HCT116 (cell line): ENCODE measurements around the gene PLCD1. TPM values are rescaled to one million over a fixed set of nuclear protein-coding genes. Genes with fewer than 3 reads are reported as not detected.

Source experiments
- ATAC-seq: fragments of 200-7000 bp; cut with Tn5 transposase; 2 replicates; pipeline ENCODE4 v1.9.1; 2020; ENCODE audit warnings: mild to moderate bottlenecking, moderate library complexity
- BruUV-seq: library from RNA; stranded (reverse); fragments of 400-500 nt; replicated peaks from 2 replicates; lab custom pipeline; 2021; lab: Mats Ljungman, UMichigan
- CTCF ChIA-PET: fragments of 300-600 bp; sonication (Branson Sonifier 250); formaldehyde crosslinking; loops from one replicate; lab custom pipeline; 2021; ENCODE audit warnings: antibody characterized with exemption; lab: Charles Lee
- POLR2A ChIA-PET: fragments of 300-600, 350-600 bp; sonication (Branson Sonifier 250); formaldehyde crosslinking; loops from one replicate; lab custom pipeline; 2021; ENCODE audit warnings: antibody characterized with exemption; lab: Charles Lee
- RAD21 ChIA-PET, 2 experiments: fragments of 300-600 bp; sonication (Branson Sonifier 250); formaldehyde crosslinking; loops; one replicate each; lab custom pipeline; 2023; ENCODE audit warnings: low total read pairs in 2 of 2; ENCODE audit not compliant: uncharacterized antibody in 2 of 2, unreplicated experiment in 2 of 2, low non-redundant PET in 1 of 2; lab: Charles Lee
- DNase-seq: peaks from one replicate; pipeline ENCODE4 v3.0.0-alpha.2; 2010; ENCODE audit warnings: low read depth, low spot score
- H2AFZ ChIP-seq: fragments of 200-600 bp; shearing (Covaris generic), sonication (generic); 2 replicates; pipeline ENCODE4 v1.6.1; 2017; ENCODE audit warnings: low read depth, mixed run types, mixed read lengths, antibody characterized with exemption, low read length; ENCODE audit not compliant: poor library complexity, severe bottlenecking
- H3K27ac ChIP-seq: 2 replicates; pipeline ENCODE4 v1.5.1; 2012; ENCODE audit warnings: low read depth, low read length
- H3K27me3 ChIP-seq: fragments of 200-600 bp; sonication (generic); 2 replicates; pipeline ENCODE4 v1.6.1; 2016; ENCODE audit warnings: mixed run types, low read length, mixed read lengths; ENCODE audit not compliant: insufficient read depth
- H3K36me3 ChIP-seq, 2 experiments: fragments of 200-500 bp in 1 of 2; fragments of 200-600 bp in 1 of 2; sonication (Bioruptor generic) in 1 of 2; sonication (generic) in 1 of 2; 2 replicates each; pipeline versions ENCODE4 v1.5.1 to v1.6.1; 2014 to 2016; ENCODE audit warnings: low read length in 2 of 2, inconsistent platforms in 1 of 2, mixed read lengths in 1 of 2, mixed run types in 1 of 2; ENCODE audit not compliant: insufficient read depth in 2 of 2, control insufficient read depth in 1 of 2
- H3K4me1 ChIP-seq, 2 experiments: fragments of 200-600 bp in 1 of 2; sonication (generic) in 1 of 2; 2 replicates each; pipeline versions ENCODE4 v1.5.1 to v1.6.1; 2012 to 2017; ENCODE audit warnings: low read length in 2 of 2, inconsistent platforms in 1 of 2, mild to moderate bottlenecking in 1 of 2, mixed read lengths in 1 of 2, mixed run types in 1 of 2, moderate library complexity in 1 of 2; ENCODE audit not compliant: insufficient read depth in 2 of 2, control insufficient read depth in 1 of 2
- H3K4me2 ChIP-seq: fragments of 200-600 bp; sonication (generic); 2 replicates; pipeline ENCODE4 v1.6.1; 2017; ENCODE audit warnings: mixed run types, low read length, mixed read lengths
- H3K4me3 ChIP-seq, 2 experiments: fragments of 200-600 bp in 1 of 2; sonication (generic) in 1 of 2; replicated peaks in 1 of 2; 2 replicates each; pipeline ENCODE4 v1.5.1; 2011 to 2016; ENCODE audit warnings: low read length in 2 of 2, control low read depth in 1 of 2, low read depth in 1 of 2, mild to moderate bottlenecking in 1 of 2, mixed read lengths in 1 of 2, mixed run types in 1 of 2
- H3K79me2 ChIP-seq: fragments of 200-600 bp; sonication (generic); 2 replicates; pipeline ENCODE4 v1.6.1; 2017; ENCODE audit warnings: mild to moderate bottlenecking, mixed run types, low read length, moderate library complexity, mixed read lengths; ENCODE audit not compliant: insufficient read depth
- H3K9ac ChIP-seq: fragments of 200-600 bp; sonication (generic); 2 replicates; pipeline ENCODE4 v1.6.1; 2016; ENCODE audit warnings: low read length, mixed read lengths
- H3K9me2 ChIP-seq: fragments of 200-600 bp; sonication (generic), shearing (Covaris generic); 2 replicates; pipeline ENCODE4 v1.6.1; 2017; ENCODE audit warnings: mixed run types, mild to moderate bottlenecking, moderate library complexity; ENCODE audit not compliant: insufficient read depth
- H3K9me3 ChIP-seq, 2 experiments: fragments of 200-500 bp in 1 of 2; fragments of 200-600 bp in 1 of 2; sonication (Bioruptor generic) in 1 of 2; sonication (generic) in 1 of 2; 2 replicates each; pipeline ENCODE4 v1.6.1; 2014 to 2017; ENCODE audit warnings: low read length in 2 of 2, mixed read lengths in 2 of 2, inconsistent platforms in 1 of 2, low read depth in 1 of 2, mild to moderate bottlenecking in 1 of 2, mixed run types in 1 of 2, moderate library complexity in 1 of 2; ENCODE audit not compliant: control insufficient read depth in 1 of 2, insufficient read depth in 1 of 2
- H4K20me1 ChIP-seq: fragments of 200-600 bp; sonication (generic), shearing (Covaris generic); 2 replicates; pipeline ENCODE4 v1.6.1; 2017; ENCODE audit warnings: mixed run types, mild to moderate bottlenecking, moderate library complexity; ENCODE audit not compliant: insufficient read depth
- ATF3 ChIP-seq: IDR thresholded peaks from 2 replicates; pipeline ENCODE4 v1.6.1; 2012
- CBX3 ChIP-seq: IDR thresholded peaks from 2 replicates; pipeline ENCODE4 v1.6.1; 2012; ENCODE audit warnings: low read depth
- EGR1 ChIP-seq: IDR thresholded peaks from 2 replicates; pipeline ENCODE4 v1.6.1; 2012; ENCODE audit warnings: low read depth
- ELF1 ChIP-seq: IDR thresholded peaks from 2 replicates; pipeline ENCODE4 v1.6.1; 2012; ENCODE audit warnings: low read depth, borderline replicate concordance
- EZH2 ChIP-seq: fragments of 200-600 bp; sonication (generic); IDR thresholded peaks from 2 replicates; pipeline ENCODE4 v1.6.1; 2017; ENCODE audit warnings: antibody characterized with exemption, mixed run types
- EZH2phosphoT487 ChIP-seq: fragments of 200-600 bp; IDR thresholded peaks from 2 replicates; pipeline ENCODE4 v1.6.1; 2018; ENCODE audit warnings: antibody characterized with exemption, borderline replicate concordance
- JUND ChIP-seq: IDR thresholded peaks from 2 replicates; pipeline ENCODE4 v1.6.1; 2012
- POLR2A ChIP-seq: IDR thresholded peaks from 2 replicates; pipeline ENCODE4 v1.7.0; 2011; ENCODE audit warnings: borderline replicate concordance; ENCODE audit not compliant: insufficient read depth, insufficient read length; ENCODE audit errors: extremely low read depth
- POLR2AphosphoS5 ChIP-seq: IDR thresholded peaks from 2 replicates; pipeline ENCODE4 v1.6.1; 2011; ENCODE audit warnings: mild to moderate bottlenecking, low read depth, low read length, moderate library complexity
- RAD21 ChIP-seq: IDR thresholded peaks from 2 replicates; pipeline ENCODE4 v1.6.1; 2012; ENCODE audit warnings: low read depth, mild to moderate bottlenecking
- SP1 ChIP-seq: IDR thresholded peaks from 2 replicates; pipeline ENCODE4 v1.6.1; 2012; ENCODE audit warnings: low read depth
- SRF ChIP-seq: IDR thresholded peaks from 2 replicates; pipeline ENCODE4 v1.6.1; 2012; ENCODE audit warnings: low read depth
- YY1 ChIP-seq: IDR thresholded peaks from 2 replicates; pipeline ENCODE4 v1.6.1; 2011; ENCODE audit warnings: low read length, low read depth, moderate library complexity, mild to moderate bottlenecking; ENCODE audit not compliant: insufficient replicate concordance; ENCODE audit errors: extremely low read depth
- ZBTB33 ChIP-seq: IDR thresholded peaks from 2 replicates; pipeline ENCODE4 v1.6.1; 2011; ENCODE audit warnings: mild to moderate bottlenecking, low read length, moderate library complexity; ENCODE audit not compliant: insufficient replicate concordance; ENCODE audit errors: extremely low read depth
- ZFX ChIP-seq: fragments of 450-650 bp; IDR thresholded peaks from 2 replicates; pipeline ENCODE4 v1.6.1; 2017
- ZNF274 ChIP-seq: fragments of 200-500 bp; sonication (Bioruptor generic); IDR thresholded peaks from 2 replicates; pipeline ENCODE4 v1.6.1; 2014; ENCODE audit warnings: mild to moderate bottlenecking, low read depth, low read length, inconsistent platforms
- intact Hi-C: fragments of 100-400 bp; cut with micrococcal nuclease; formaldehyde crosslinking; loops from 2 replicates; pipeline ENCODE4 v1.10.0; 2022
- total RNA-seq: library from RNA; stranded (reverse); gene quantifications from one replicate; pipeline ENCODE4 v1.2.1, GENCODE V29; 2021; ENCODE audit not compliant: unreplicated experiment
- TF ChIP-seq, protein P1 (sequence below): IDR thresholded peaks from 2 replicates; pipeline ENCODE4 v1.6.1; 2012; ENCODE audit warnings: low read depth

PLCD1 gene
- total RNA-seq, 1 experiment from 2014 or later: 15.9 TPM

- POLR2A ChIA-PET: no interaction called here
- no peak within 1 kb of the TSS for H3K4me3 ChIP-seq
- H3K9me3 ChIP-seq: no peaks in the 10 kb centered on the region
- BruUV-seq: no TSS peak
- H3K36me3 ChIP-seq: no peaks in the 10 kb centered on the region
- no peaks in the 10 kb centered on the region for H4K20me1 ChIP-seq
- H3K4me2 ChIP-seq: no peak within 1 kb of the TSS
- no peaks in the 10 kb centered on the region for H3K79me2 ChIP-seq
- DNase-seq (no peak), ATAC-seq (peak; percentile 23; the same call in 1 of the 2 replicates)
- CTCF ChIA-PET: no interaction called here
- H3K27ac ChIP-seq: no peak within 1 kb of the TSS
- H3K9ac ChIP-seq: no peak within 1 kb of the TSS
- H3K4me1 ChIP-seq: peaks cover 10 to 30% of the 10 kb centered on the region in 2 experiments; a peak in 3 of 4 replicates
- TF ChIP-seq, protein P1, sequence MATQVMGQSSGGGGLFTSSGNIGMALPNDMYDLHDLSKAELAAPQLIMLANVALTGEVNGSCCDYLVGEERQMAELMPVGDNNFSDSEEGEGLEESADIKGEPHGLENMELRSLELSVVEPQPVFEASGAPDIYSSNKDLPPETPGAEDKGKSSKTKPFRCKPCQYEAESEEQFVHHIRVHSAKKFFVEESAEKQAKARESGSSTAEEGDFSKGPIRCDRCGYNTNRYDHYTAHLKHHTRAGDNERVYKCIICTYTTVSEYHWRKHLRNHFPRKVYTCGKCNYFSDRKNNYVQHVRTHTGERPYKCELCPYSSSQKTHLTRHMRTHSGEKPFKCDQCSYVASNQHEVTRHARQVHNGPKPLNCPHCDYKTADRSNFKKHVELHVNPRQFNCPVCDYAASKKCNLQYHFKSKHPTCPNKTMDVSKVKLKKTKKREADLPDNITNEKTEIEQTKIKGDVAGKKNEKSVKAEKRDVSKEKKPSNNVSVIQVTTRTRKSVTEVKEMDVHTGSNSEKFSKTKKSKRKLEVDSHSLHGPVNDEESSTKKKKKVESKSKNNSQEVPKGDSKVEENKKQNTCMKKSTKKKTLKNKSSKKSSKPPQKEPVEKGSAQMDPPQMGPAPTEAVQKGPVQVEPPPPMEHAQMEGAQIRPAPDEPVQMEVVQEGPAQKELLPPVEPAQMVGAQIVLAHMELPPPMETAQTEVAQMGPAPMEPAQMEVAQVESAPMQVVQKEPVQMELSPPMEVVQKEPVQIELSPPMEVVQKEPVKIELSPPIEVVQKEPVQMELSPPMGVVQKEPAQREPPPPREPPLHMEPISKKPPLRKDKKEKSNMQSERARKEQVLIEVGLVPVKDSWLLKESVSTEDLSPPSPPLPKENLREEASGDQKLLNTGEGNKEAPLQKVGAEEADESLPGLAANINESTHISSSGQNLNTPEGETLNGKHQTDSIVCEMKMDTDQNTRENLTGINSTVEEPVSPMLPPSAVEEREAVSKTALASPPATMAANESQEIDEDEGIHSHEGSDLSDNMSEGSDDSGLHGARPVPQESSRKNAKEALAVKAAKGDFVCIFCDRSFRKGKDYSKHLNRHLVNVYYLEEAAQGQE: no peak
- TF ChIP-seq YY1: no peak
- TF ChIP-seq POLR2A: no peak
- no peak for TF ChIP-seq EZH2phosphoT487
- no peak for TF ChIP-seq JUND
- TF ChIP-seq ZBTB33: no peak
- no peak for TF ChIP-seq EGR1
- no peak for TF ChIP-seq CBX3
- TF ChIP-seq EZH2: no peak
- TF ChIP-seq ZFX: no peak
- no peak for TF ChIP-seq ZNF274
- TF ChIP-seq RAD21: no peak
- TF ChIP-seq ELF1: no peak
- no peak for TF ChIP-seq POLR2AphosphoS5
- TF ChIP-seq SRF: no peak
- no peak for TF ChIP-seq SP1
- no peak for TF ChIP-seq ATF3
- no peaks in the 10 kb centered on the region for H3K9me2 ChIP-seq
- RAD21 ChIA-PET: no interaction called here
- H3K27me3 ChIP-seq: no peaks in the 10 kb centered on the region
- H2AFZ ChIP-seq: no peak within 1 kb of the TSS
- intact Hi-C loops: no loop called here
Observed at GRCh38 chr3:37990527-37990926, 38.9 kb downstream of the PLCD1 start, which contains the start of gene VILL. Gene VILL (plus strand): TSS chr3:37990786. CDS start chr3:37993673, 2,887 bp downstream.
